Neural progenitor cell (in vitro differentiated cells): ENCODE measurements around the gene OBSL1. TPM values are rescaled to one million over a fixed set of nuclear protein-coding genes. Genes with fewer than 3 reads are reported as not detected.

Source experiments
- DNase-seq: peaks from one replicate; pipeline ENCODE4 v3.0.0-alpha.2; 2016; ENCODE audit warnings: low spot score
- H2AFZ ChIP-seq: fragments of 200-600 bp; sonication (generic); replicated peaks from 2 replicates; pipeline ENCODE4 v1.6.1; 2016; ENCODE audit warnings: antibody characterized with exemption
- H3F3A ChIP-seq: fragments of 200-600 bp; sonication (generic); 2 replicates; pipeline ENCODE4 v1.6.1; 2016; ENCODE audit warnings: antibody characterized with exemption, low read depth
- H3K27ac ChIP-seq: fragments of 200-600 bp; sonication (generic); 2 replicates; pipeline ENCODE4 v1.5.1; 2016; ENCODE audit warnings: mild to moderate bottlenecking
- H3K27me3 ChIP-seq: fragments of 200-600 bp; sonication (generic); 2 replicates; pipeline ENCODE4 v1.6.1; 2016; ENCODE audit warnings: mild to moderate bottlenecking, moderate library complexity
- H3K36me3 ChIP-seq: fragments of 200-600 bp; sonication (generic); 2 replicates; pipeline ENCODE4 v1.5.1; 2016
- H3K4me1 ChIP-seq: fragments of 200-600 bp; sonication (generic); 2 replicates; pipeline ENCODE4 v1.6.1; 2016; ENCODE audit warnings: mixed run types
- H3K4me2 ChIP-seq: fragments of 200-600 bp; sonication (generic); 2 replicates; pipeline ENCODE4 v1.6.1; 2016
- H3K4me3 ChIP-seq: fragments of 200-600 bp; sonication (generic); 2 replicates; pipeline ENCODE4 v1.5.1; 2016
- H3K79me2 ChIP-seq: fragments of 200-600 bp; sonication (generic); 2 replicates; pipeline ENCODE4 v1.6.1; 2016; ENCODE audit warnings: low read depth
- H3K9ac ChIP-seq: fragments of 200-600 bp; sonication (generic); 2 replicates; pipeline ENCODE4 v1.6.1; 2016
- H3K9me3 ChIP-seq: fragments of 200-600 bp; sonication (generic); 2 replicates; pipeline ENCODE4 v1.5.1; 2016; ENCODE audit warnings: low read depth
- H4K20me1 ChIP-seq: fragments of 200-600 bp; sonication (generic); 2 replicates; pipeline ENCODE4 v1.6.1; 2016; ENCODE audit warnings: low read depth
- H3K27ac Mint-ChIP-seq: 3 replicates; pipeline ENCODE4 v1.8.0; 2021; ENCODE audit warnings: mixed read lengths
- H3K27me3 Mint-ChIP-seq: 2 replicates; pipeline ENCODE4 v1.8.0; 2022; ENCODE audit warnings: low read depth, mild to moderate bottlenecking, inconsistent platforms, moderate library complexity, mixed read lengths; ENCODE audit not compliant: insufficient read depth
- H3K36me3 Mint-ChIP-seq: 3 replicates; pipeline ENCODE4 v1.8.0; 2021; ENCODE audit warnings: mixed read lengths
- H3K4me1 Mint-ChIP-seq: 3 replicates; pipeline ENCODE4 v1.8.0; 2021; ENCODE audit warnings: mixed read lengths
- H3K4me3 Mint-ChIP-seq: 3 replicates; pipeline ENCODE4 v1.8.0; 2021; ENCODE audit warnings: mild to moderate bottlenecking, moderate library complexity, mixed read lengths
- H3K9me3 Mint-ChIP-seq: 3 replicates; pipeline ENCODE4 v1.8.0; 2020; ENCODE audit warnings: mixed read lengths
- EZH2 ChIP-seq: fragments of 200-600 bp; sonication (generic); IDR thresholded peaks from 2 replicates; pipeline ENCODE4 v1.6.1; 2017; ENCODE audit warnings: antibody characterized with exemption, mild to moderate bottlenecking, moderate library complexity
- EZH2phosphoT487 ChIP-seq: fragments of 200-600 bp; sonication (generic); IDR thresholded peaks from 2 replicates; pipeline ENCODE4 v1.6.1; 2017; ENCODE audit warnings: antibody characterized with exemption
- total RNA-seq: library from RNA; depleted of rRNA; stranded (reverse); fragments of >200 nt; gene quantifications from 2 replicates; pipeline ENCODE4 v1.2.3, GENCODE V29; 2015; ENCODE audit warnings: low replicate concordance
- TF ChIP-seq, protein P1 (sequence below): fragments of 200-600 bp; sonication (generic); IDR thresholded peaks from 2 replicates; pipeline ENCODE4 v1.5.1; 2017; ENCODE audit warnings: antibody characterized with exemption, mild to moderate bottlenecking

OBSL1 gene
- total RNA-seq, 1 donor from 2014 or later, result 31.0 TPM

DNA sequence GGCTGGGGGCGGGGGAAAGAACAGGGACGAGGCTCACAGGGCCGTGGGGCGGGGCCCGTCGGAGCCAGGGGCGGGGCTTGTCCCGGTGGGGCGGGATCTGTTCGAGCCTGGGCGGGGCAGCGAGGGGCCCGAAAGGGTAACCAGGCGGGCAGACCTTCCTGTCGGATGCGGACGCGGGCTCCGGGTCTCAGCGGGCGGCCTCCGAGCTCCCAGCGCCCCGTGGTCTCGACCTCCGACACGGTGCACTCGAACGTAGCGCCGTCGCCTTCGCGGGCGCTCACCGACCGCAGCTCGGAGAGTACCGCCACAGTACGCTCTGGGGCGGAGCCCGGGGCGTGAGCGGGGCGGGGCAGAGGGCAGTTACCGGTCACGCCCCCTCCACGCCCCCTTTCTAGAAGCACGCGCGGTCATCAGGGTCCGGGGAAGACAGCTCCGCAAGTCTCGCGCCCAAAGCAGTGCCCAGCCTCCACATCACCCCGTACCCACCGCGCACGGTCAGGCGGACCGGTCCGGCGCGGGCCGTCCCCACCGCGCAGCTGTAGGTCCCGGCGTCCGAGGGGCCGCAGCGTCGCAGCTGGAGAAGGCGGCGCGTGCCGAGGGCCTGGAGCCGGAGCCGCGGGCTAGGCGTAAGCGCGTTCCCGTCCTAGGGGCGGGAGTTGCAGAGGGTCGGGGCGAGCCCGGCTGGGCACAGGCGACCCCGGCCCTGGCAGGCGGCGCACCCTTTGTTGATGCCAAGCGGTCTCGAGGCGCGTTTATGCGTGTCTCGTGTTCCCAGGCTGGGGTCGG lies 18.8 kb downstream of the OBSL1 start:
- Mint-ChIP-seq H3K4me3 (peak overlapping the region; percentile 88), H3K4me1 (peaks cover 11% of the 10 kb centered on the region), H3K27ac (no peak overlapping the region), H3K36me3 (peaks cover 5% of the 10 kb centered on the region), H3K27me3 (peaks cover 20% of the 10 kb centered on the region), H3K9me3 (no peaks in the 10 kb centered on the region)
- peak overlapping the region; percentile 98 for H3K4me2 ChIP-seq
- H3K9me3 ChIP-seq, result no peaks in the 10 kb centered on the region
- peak overlapping the region; percentile 82 for H3K4me3 ChIP-seq
- peaks cover 39% of the 10 kb centered on the region for H3K27me3 ChIP-seq
- H3K9ac ChIP-seq, result no peak overlapping the region
- peak overlapping the region; percentile 86 for H2AFZ ChIP-seq
- H3F3A ChIP-seq, result no peaks in the 10 kb centered on the region
- no peak overlapping the region for H3K27ac ChIP-seq
- peaks cover 14% of the 10 kb centered on the region for H4K20me1 ChIP-seq
- peak; percentile 59 for TF ChIP-seq EZH2
- peak; percentile 2 for TF ChIP-seq EZH2phosphoT487
- TF ChIP-seq, protein P1, sequence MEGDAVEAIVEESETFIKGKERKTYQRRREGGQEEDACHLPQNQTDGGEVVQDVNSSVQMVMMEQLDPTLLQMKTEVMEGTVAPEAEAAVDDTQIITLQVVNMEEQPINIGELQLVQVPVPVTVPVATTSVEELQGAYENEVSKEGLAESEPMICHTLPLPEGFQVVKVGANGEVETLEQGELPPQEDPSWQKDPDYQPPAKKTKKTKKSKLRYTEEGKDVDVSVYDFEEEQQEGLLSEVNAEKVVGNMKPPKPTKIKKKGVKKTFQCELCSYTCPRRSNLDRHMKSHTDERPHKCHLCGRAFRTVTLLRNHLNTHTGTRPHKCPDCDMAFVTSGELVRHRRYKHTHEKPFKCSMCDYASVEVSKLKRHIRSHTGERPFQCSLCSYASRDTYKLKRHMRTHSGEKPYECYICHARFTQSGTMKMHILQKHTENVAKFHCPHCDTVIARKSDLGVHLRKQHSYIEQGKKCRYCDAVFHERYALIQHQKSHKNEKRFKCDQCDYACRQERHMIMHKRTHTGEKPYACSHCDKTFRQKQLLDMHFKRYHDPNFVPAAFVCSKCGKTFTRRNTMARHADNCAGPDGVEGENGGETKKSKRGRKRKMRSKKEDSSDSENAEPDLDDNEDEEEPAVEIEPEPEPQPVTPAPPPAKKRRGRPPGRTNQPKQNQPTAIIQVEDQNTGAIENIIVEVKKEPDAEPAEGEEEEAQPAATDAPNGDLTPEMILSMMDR, result no peak
- peak; percentile 94 for DNase-seq
- H3K36me3 ChIP-seq, result no peaks in the 10 kb centered on the region
- H3K79me2 ChIP-seq, result no peaks in the 10 kb centered on the region
- peaks cover 5% of the 10 kb centered on the region for H3K4me1 ChIP-seq

DNA sequence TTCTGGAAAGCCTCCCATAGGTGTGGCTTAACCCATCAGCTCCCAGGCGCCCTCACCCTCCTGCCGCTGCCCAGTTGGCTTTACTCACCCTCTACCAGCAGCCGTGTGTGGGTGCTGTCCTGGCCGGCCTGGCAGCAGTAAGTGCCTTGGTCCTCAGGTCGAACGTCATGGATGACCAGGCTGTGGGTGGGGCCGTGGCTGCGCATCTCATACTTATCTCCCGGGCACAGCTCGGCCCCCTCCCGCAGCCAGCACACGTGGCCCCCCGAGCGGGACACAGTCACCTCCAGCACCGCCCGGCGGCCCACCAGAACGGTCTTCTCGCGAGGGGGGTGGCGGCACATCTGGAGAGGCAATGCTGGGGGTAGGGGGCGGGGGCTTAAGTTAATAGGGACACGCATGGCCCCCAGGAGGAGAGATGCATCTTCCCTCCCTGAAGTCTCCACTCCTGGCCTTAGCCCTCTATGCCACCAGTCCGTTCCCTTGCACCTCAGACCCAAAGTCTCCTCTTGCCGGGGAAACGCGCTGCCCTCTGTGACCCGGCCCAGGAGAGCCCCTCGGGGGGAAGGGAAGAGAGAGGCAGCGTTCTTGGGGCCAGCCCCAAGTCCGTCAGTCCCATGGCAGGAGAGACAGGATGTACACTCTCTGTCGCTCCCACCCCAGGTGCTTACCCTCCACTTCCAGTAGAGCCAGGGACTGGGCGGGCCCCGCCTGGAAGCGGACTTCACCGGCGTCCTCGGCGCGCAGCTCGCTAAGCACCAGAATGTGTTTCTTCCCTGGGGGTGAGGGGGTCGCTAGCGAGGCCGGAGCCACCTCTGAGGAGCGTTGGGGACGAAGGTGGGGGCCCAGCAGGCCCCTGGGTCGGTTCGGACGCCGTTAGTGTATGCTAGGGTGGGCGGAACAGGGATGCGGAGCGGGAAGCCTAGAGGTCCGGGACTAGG lies 19.6 kb downstream of the OBSL1 start:
- Histone ChIP-seq H3K4me1 (peaks cover 5% of the 10 kb centered on the region), H3K27me3 (peaks cover 39% of the 10 kb centered on the region), H3K9ac (no peak overlapping the region), H3F3A (no peaks in the 10 kb centered on the region), H2AFZ (peak overlapping the region; percentile 86), H3K9me3 (no peaks in the 10 kb centered on the region), H3K27ac (no peak overlapping the region), H3K4me3 (peak overlapping the region; percentile 82), H3K36me3 (no peaks in the 10 kb centered on the region), H3K79me2 (no peaks in the 10 kb centered on the region), H3K4me2 (peak overlapping the region; percentile 98), H4K20me1 (peaks cover 14% of the 10 kb centered on the region)
- H3K4me1 Mint-ChIP-seq, result peaks cover 11% of the 10 kb centered on the region
- peaks cover 20% of the 10 kb centered on the region for H3K27me3 Mint-ChIP-seq
- peak overlapping the region; percentile 88 for H3K4me3 Mint-ChIP-seq
- H3K27ac Mint-ChIP-seq, result peak overlapping the region; percentile 46
- no peak for TF ChIP-seq EZH2
- TF ChIP-seq EZH2phosphoT487, result no peak
- TF ChIP-seq, protein P1, result no peak
- peak; percentile 40 for DNase-seq
- H3K9me3 Mint-ChIP-seq, result no peaks in the 10 kb centered on the region
- peaks cover 9% of the 10 kb centered on the region for H3K36me3 Mint-ChIP-seq

GRCh38 chr2:219549619-219550018 lies 21.7 kb downstream of the OBSL1 start:
- H3K9ac ChIP-seq, result no peak overlapping the region
- Mint-ChIP-seq H3K27ac (no peak overlapping the region), H3K4me3 (no peak overlapping the region), H3K9me3 (no peaks in the 10 kb centered on the region), H3K36me3 (peaks cover 10% of the 10 kb centered on the region), H3K4me1 (peaks cover 18% of the 10 kb centered on the region), H3K27me3 (peaks cover 24% of the 10 kb centered on the region)
- DNase-seq, result no peak
- H3K79me2 ChIP-seq, result no peaks in the 10 kb centered on the region
- TF ChIP-seq EZH2phosphoT487 (no peak), EZH2 (no peak)
- TF ChIP-seq, protein P1, result no peak
- no peaks in the 10 kb centered on the region for H3K9me3 ChIP-seq
- peaks cover 5% of the 10 kb centered on the region for H3K4me1 ChIP-seq
- H3K36me3 ChIP-seq, result no peaks in the 10 kb centered on the region
- no peak overlapping the region for H3K27ac ChIP-seq
- no peak overlapping the region for H3K4me2 ChIP-seq
- H3K27me3 ChIP-seq, result peaks cover 49% of the 10 kb centered on the region
- no peak overlapping the region for H3K4me3 ChIP-seq
- H4K20me1 ChIP-seq, result peaks cover 19% of the 10 kb centered on the region
- H2AFZ ChIP-seq, result no peak overlapping the region
- H3F3A ChIP-seq, result peaks cover 4% of the 10 kb centered on the region
